H9 (cell line): ENCODE measurements around the gene ITGB7. TPM values are rescaled to one million over a fixed set of nuclear protein-coding genes. Genes with fewer than 3 reads are reported as not detected.
A peak's percentile ranks its signal among the peaks of the same experiment; 100 is the strongest.

Source experiments
- DNase-seq: peaks from one replicate; pipeline ENCODE4 v3.0.0-alpha.2; 2017
- H2AFZ ChIP-seq: one replicate; pipeline ENCODE4 v1.6.1; 2013; ENCODE audit warnings: mild to moderate bottlenecking, low read length, control low read depth, moderate library complexity
- H2AK5ac ChIP-seq: 2 replicates; pipeline ENCODE4 v1.6.1; 2013; ENCODE audit warnings: low read length, control low read depth, mixed read lengths; ENCODE audit not compliant: insufficient read length
- H2BK120ac ChIP-seq: one replicate; pipeline ENCODE4 v1.6.1; 2013; ENCODE audit warnings: low read depth, mild to moderate bottlenecking, low read length, control low read depth, inconsistent platforms; ENCODE audit not compliant: poor library complexity, severe bottlenecking
- H2BK12ac ChIP-seq: 2 replicates; pipeline ENCODE4 v1.6.1; 2013; ENCODE audit warnings: low read length, control low read depth, mixed read lengths, low read depth; ENCODE audit not compliant: insufficient read length
- H2BK15ac ChIP-seq: 2 replicates; pipeline ENCODE4 v1.6.1; 2013; ENCODE audit warnings: low read depth, low read length, control low read depth
- H2BK20ac ChIP-seq: one replicate; pipeline ENCODE4 v1.6.1; 2013; ENCODE audit warnings: low read depth, mild to moderate bottlenecking, low read length, control low read depth, inconsistent platforms; ENCODE audit not compliant: poor library complexity, severe bottlenecking
- H2BK5ac ChIP-seq: 2 replicates; pipeline ENCODE4 v1.6.1; 2013; ENCODE audit warnings: low read length, control low read depth, mixed read lengths; ENCODE audit not compliant: insufficient read length
- H3K14ac ChIP-seq: 2 replicates; pipeline ENCODE4 v1.6.1; 2013; ENCODE audit warnings: low read length, control low read depth; ENCODE audit not compliant: insufficient read depth
- H3K18ac ChIP-seq: 2 replicates; pipeline ENCODE4 v1.6.1; 2013; ENCODE audit warnings: low read depth, mild to moderate bottlenecking, mixed read lengths, low read length, control low read depth; ENCODE audit not compliant: insufficient read length
- H3K23ac ChIP-seq: 2 replicates; pipeline ENCODE4 v1.6.1; 2013; ENCODE audit warnings: low read length, control low read depth, mixed read lengths, low read depth; ENCODE audit not compliant: insufficient read length
- H3K23me2 ChIP-seq: 2 replicates; pipeline ENCODE4 v1.6.1; 2013; ENCODE audit warnings: low read depth, mild to moderate bottlenecking, mixed read lengths, low read length, control low read depth; ENCODE audit not compliant: insufficient read length, poor library complexity, severe bottlenecking
- H3K27ac ChIP-seq: 2 replicates; pipeline ENCODE4 v1.5.1; 2013; ENCODE audit warnings: low read length, control low read depth, mixed read lengths, low read depth; ENCODE audit not compliant: insufficient read length
- H3K27me3 ChIP-seq: 2 replicates; pipeline ENCODE4 v1.6.1; 2013; ENCODE audit warnings: low read length, control low read depth, inconsistent platforms; ENCODE audit not compliant: insufficient read depth
- H3K4ac ChIP-seq: 2 replicates; pipeline ENCODE4 v1.6.1; 2013; ENCODE audit warnings: low read depth, mild to moderate bottlenecking, control low read depth, inconsistent platforms, low read length, moderate library complexity
- H3K4me1 ChIP-seq: 2 replicates; pipeline ENCODE4 v1.6.1; 2013; ENCODE audit warnings: low read length, control low read depth, inconsistent platforms; ENCODE audit not compliant: insufficient read depth
- H3K4me2 ChIP-seq: 2 replicates; pipeline ENCODE4 v1.6.1; 2013; ENCODE audit warnings: low read length, control low read depth, mixed read lengths; ENCODE audit not compliant: insufficient read length, insufficient read depth
- H3K56ac ChIP-seq: 2 replicates; pipeline ENCODE4 v1.6.1; 2013; ENCODE audit warnings: low read depth, mild to moderate bottlenecking, mixed read lengths, low read length, control low read depth; ENCODE audit not compliant: insufficient read length
- H3K79me1 ChIP-seq: 2 replicates; pipeline ENCODE4 v1.6.1; 2013; ENCODE audit warnings: low read depth, mild to moderate bottlenecking, moderate library complexity, low read length, control low read depth, inconsistent platforms; ENCODE audit not compliant: insufficient read depth, poor library complexity, severe bottlenecking
- H3K79me2 ChIP-seq: 2 replicates; pipeline ENCODE4 v1.6.1; 2013; ENCODE audit warnings: low read length, control low read depth, inconsistent platforms; ENCODE audit not compliant: insufficient read depth
- H3K9ac ChIP-seq: 2 replicates; pipeline ENCODE4 v1.6.1; 2013; ENCODE audit warnings: low read length, control low read depth, mixed read lengths; ENCODE audit not compliant: insufficient read length; ENCODE audit errors: extremely low read depth
- H3K9me3 ChIP-seq: one replicate; pipeline ENCODE4 v1.6.1; 2013; ENCODE audit warnings: low read depth, low read length, inconsistent platforms; ENCODE audit not compliant: control insufficient read depth
- H3T11ph ChIP-seq: one replicate; pipeline ENCODE4 v1.6.1; 2013; ENCODE audit warnings: mild to moderate bottlenecking, low read length, control low read depth, inconsistent platforms
- H4K20me1 ChIP-seq: one replicate; pipeline ENCODE4 v1.6.1; 2013; ENCODE audit not compliant: control insufficient read depth, insufficient read length, insufficient read depth
- H4K5ac ChIP-seq: 2 replicates; pipeline ENCODE4 v1.6.1; 2013; ENCODE audit warnings: low read depth, mild to moderate bottlenecking, mixed read lengths, low read length, control low read depth; ENCODE audit not compliant: insufficient read length
- H4K8ac ChIP-seq: replicated peaks from 2 replicates; pipeline ENCODE4 v1.6.1; 2013; ENCODE audit warnings: low read length, control low read depth, mixed read lengths, low read depth; ENCODE audit not compliant: insufficient read length
- H4K91ac ChIP-seq: 2 replicates; pipeline ENCODE4 v1.6.1; 2013; ENCODE audit warnings: low read depth, mild to moderate bottlenecking, moderate library complexity, mixed read lengths, low read length, control low read depth; ENCODE audit not compliant: insufficient read length
- H3K27ac Mint-ChIP-seq, 3 experiments: 2 replicates in 2 of 3; 3 replicates in 1 of 3; pipeline ENCODE4 v1.8.0; 2020 to 2021; ENCODE audit warnings: mixed read lengths in 3 of 3, mild to moderate bottlenecking in 1 of 3, moderate library complexity in 1 of 3
- H3K27me3 Mint-ChIP-seq: 2 replicates; pipeline ENCODE4 v1.8.0; 2021; ENCODE audit warnings: low read depth, mild to moderate bottlenecking, moderate library complexity, mixed read lengths
- H3K36me3 Mint-ChIP-seq, 3 experiments: 2 replicates in 2 of 3; 3 replicates in 1 of 3; pipeline ENCODE4 v1.8.0; 2020 to 2021; ENCODE audit warnings: low read depth in 3 of 3, mixed read lengths in 3 of 3; ENCODE audit not compliant: insufficient read depth in 1 of 3
- H3K4me1 Mint-ChIP-seq, 2 experiments: 2 replicates each; pipeline ENCODE4 v1.8.0; 2020; ENCODE audit warnings: mixed read lengths in 2 of 2
- H3K4me3 Mint-ChIP-seq, 2 experiments: 2 replicates in 1 of 2; 3 replicates in 1 of 2; pipeline ENCODE4 v1.8.0; 2020 to 2021; ENCODE audit warnings: mild to moderate bottlenecking in 2 of 2, mixed read lengths in 2 of 2, moderate library complexity in 1 of 2
- H3K9me3 Mint-ChIP-seq, 2 experiments: 2 replicates in 1 of 2; 3 replicates in 1 of 2; pipeline ENCODE4 v1.8.0; 2020; ENCODE audit warnings: mild to moderate bottlenecking in 2 of 2, mixed read lengths in 2 of 2, moderate library complexity in 1 of 2
- WGBS: extraction: QIAGEN DNeasy Blood & Tissue Kit; methylation state at CpG from one replicate; pipeline ENCODE4 v1.1.7; 2013; ENCODE audit warnings: missing lambda C conversion rate, low lambda C conversion rate, mixed read lengths; ENCODE audit not compliant: insufficient read length; ENCODE audit errors: extremely low coverage; 5-methylcytosine and 5-hydroxymethylcytosine counted together
- total RNA-seq: library from RNA; stranded (reverse); gene quantifications from 2 replicates; pipeline ENCODE4 v1.2.1, GENCODE V29; 2021
- TF ChIP-seq, protein P1 (sequence below): fragments of 200-600 bp; sonication (generic); conservative IDR thresholded peaks from 3 replicates; pipeline ENCODE4 v1.8.0; 2021; ENCODE audit warnings: antibody characterized with exemption, mild to moderate bottlenecking

Gene ITGB7
- total RNA-seq, 1 experiment from 2014 or later = 0.39 TPM

DNA sequence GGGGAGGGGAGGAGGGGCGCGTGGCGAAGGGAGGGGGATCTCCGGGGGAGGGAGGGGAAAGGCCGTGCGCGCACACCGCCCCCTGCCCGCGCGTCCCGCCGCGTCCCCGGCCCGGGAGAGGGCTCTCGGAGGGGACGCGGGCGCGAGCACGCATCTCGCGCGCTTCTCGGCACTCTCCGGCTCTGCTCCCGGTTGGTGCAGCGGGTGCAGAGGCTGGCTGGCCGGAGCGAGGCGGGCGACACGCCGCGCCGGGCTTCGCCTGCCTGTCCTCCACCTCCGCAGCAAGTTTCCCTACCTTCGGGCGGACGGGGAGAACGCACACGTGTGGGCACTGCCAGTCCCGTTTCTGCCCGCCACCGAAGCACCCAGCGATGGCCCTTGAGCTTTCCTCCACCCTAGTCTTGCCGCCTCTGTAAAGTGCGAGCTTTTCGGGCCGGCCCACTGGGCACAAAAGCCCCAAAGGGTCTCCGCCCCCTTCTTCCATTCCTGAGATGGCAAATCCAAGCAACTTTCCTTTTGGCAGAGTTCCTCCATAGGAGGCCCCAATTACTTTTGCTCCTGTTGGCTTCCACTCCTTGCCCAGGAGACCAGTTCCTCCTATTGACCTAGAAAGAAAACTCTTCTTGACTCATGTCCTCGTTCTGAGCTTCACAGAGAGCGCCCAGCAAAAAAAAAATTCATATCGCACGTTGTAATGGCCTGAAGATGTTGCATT lies 26.0 kb downstream of the ITGB7 start:
- Histone ChIP-seq H2BK12ac (no peak overlapping the region), H3K23me2 (peaks cover 13% of the 10 kb centered on the region), H3K4ac (no peak overlapping the region), H3K27me3 (peaks cover 3% of the 10 kb centered on the region; the same call in 1 of the 2 replicates), H3K4me2 (peak overlapping the region; percentile 95), H4K5ac (no peak overlapping the region), H2BK15ac (no peak overlapping the region), H3K9me3 (no peaks in the 10 kb centered on the region), H3K14ac (peak overlapping the region; percentile 33; the same call in 1 of the 2 replicates), H2BK5ac (no peak overlapping the region), H4K91ac (no peak overlapping the region), H3K9ac (peak overlapping the region; percentile 65), H3K79me1 (no peaks in the 10 kb centered on the region), H3K18ac (peak overlapping the region; percentile 37), H3K79me2 (no peaks in the 10 kb centered on the region), H2AK5ac (no peak overlapping the region), H4K20me1 (peaks cover 2% of the 10 kb centered on the region), H3K4me1 (0 out of 2 replicates have a peak, but pooled peaks cover 3% of the 10 kb centered on the region), H2BK120ac (no peak overlapping the region), H3T11ph (no peak overlapping the region), H2AFZ (no peak overlapping the region), H2BK20ac (no peak overlapping the region), H3K27ac (no peak overlapping the region), H4K8ac (no peak overlapping the region), H3K56ac (no peak overlapping the region), H3K23ac (no peak overlapping the region)
- peaks cover 26 to 41% (median 39%) of the 10 kb centered on the region in 3 experiments; a peak in 6 of 7 replicates for H3K36me3 Mint-ChIP-seq
- no CpG with 5 or more reads among the region's 57 CpGs for WGBS
- peaks cover 49% of the 10 kb centered on the region for H3K27me3 Mint-ChIP-seq
- DNase-seq = peak; percentile 79
- H3K9me3 Mint-ChIP-seq = no peaks in the 10 kb centered on the region; a peak in 1 of 5 replicates
- peak overlapping the region; percentile 87 to 91 for H3K4me3 Mint-ChIP-seq
- peaks cover 14 to 17% of the 10 kb centered on the region in 2 experiments for H3K4me1 Mint-ChIP-seq
- TF ChIP-seq, protein P1, sequence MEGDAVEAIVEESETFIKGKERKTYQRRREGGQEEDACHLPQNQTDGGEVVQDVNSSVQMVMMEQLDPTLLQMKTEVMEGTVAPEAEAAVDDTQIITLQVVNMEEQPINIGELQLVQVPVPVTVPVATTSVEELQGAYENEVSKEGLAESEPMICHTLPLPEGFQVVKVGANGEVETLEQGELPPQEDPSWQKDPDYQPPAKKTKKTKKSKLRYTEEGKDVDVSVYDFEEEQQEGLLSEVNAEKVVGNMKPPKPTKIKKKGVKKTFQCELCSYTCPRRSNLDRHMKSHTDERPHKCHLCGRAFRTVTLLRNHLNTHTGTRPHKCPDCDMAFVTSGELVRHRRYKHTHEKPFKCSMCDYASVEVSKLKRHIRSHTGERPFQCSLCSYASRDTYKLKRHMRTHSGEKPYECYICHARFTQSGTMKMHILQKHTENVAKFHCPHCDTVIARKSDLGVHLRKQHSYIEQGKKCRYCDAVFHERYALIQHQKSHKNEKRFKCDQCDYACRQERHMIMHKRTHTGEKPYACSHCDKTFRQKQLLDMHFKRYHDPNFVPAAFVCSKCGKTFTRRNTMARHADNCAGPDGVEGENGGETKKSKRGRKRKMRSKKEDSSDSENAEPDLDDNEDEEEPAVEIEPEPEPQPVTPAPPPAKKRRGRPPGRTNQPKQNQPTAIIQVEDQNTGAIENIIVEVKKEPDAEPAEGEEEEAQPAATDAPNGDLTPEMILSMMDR = 0 out of 3 replicates have a peak, but pooled peaks have one; percentile 9
- H3K27ac Mint-ChIP-seq = peak overlapping the region; percentile 87 to 92 (median 88); a peak in 6 of 7 replicates
